HCT116 (cell line): Measurements from ENCODE around the gene ALX3.

ENCODE experiments used
- JUND ChIP-seq: IDR thresholded peaks from 2 replicates; pipeline ENCODE4 v1.6.1; 2012
- MAX ChIP-seq: IDR thresholded peaks from 2 replicates; pipeline ENCODE4 v1.6.1; 2012

DNA sequence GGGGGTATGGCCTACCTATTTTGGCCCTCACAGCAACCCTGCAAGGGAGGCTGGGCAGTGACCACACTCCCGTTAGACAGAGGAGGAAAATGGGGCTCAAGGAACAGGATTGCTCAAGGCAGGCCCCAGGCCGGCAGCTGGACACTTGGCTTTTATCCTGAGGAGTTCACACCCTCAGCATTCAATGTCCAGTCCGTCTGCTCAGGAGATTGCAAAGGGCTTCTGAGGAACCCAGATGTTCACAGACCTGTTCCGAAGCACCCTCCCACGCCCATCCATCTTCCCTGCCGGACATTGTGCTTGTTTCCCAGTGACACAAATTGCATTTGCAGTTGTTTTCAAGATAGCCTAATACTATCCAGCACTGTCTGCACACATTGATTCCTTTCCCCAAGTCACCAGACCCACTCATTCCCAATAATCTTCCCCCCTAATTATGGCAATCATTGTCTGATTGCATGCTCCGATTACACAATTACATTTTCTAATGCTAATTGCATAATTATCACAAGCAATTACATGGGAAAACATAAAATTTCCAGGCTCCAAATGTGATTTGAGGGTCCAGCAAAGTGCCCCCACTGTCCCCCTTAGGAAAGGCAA lies 37.5 kb upstream of the ALX3 start:
- TF ChIP-seq JUND, result no peak
- TF ChIP-seq MAX, result no peak
